ENCODE measurements around the gene CSH1.
A peak's percentile ranks its signal among the peaks of the same experiment; 100 is the strongest.

The CSH1 gene

GRCh38 chr17:63940584-63940983 lies 44.2 kb upstream of the CSH1 start:
- no peak overlapping the region for H3K4me2 ChIP-seq (ENCODE audit: low read length, poor library complexity, severe bottlenecking)
- H2BK15ac ChIP-seq (ENCODE audit: low read depth, poor library complexity, severe bottlenecking): no peak overlapping the region
- peaks cover 3% of the 10 kb centered on the region for H3K4me1 ChIP-seq (ENCODE audit: control insufficient read depth, insufficient read depth, low read depth, low read length)
- no peaks in the 10 kb centered on the region for H3K79me1 ChIP-seq (replicated peaks; ENCODE audit: low read length, poor library complexity, severe bottlenecking)
- no peak overlapping the region for H3K9ac ChIP-seq (ENCODE audit: low read length)
- H3K14ac ChIP-seq (ENCODE audit: low read length in 2 of 2): no peak overlapping the region
- no peak overlapping the region for H2BK12ac ChIP-seq (ENCODE audit: low read length in 2 of 2)
- H2AK5ac ChIP-seq (ENCODE audit: low read length, severe bottlenecking): no peak overlapping the region
- no peak overlapping the region for H3K4ac ChIP-seq (ENCODE audit: low read depth in 1 of 2, low read length in 2 of 2)
- H3K9me3 ChIP-seq (ENCODE audit: control insufficient read depth, low read length): no peaks in the 10 kb centered on the region
- H2BK120ac ChIP-seq (ENCODE audit: low read depth, low read length): no peak overlapping the region
- no peak overlapping the region for H3K4me3 ChIP-seq (ENCODE audit: insufficient read depth in 1 of 2, low read depth in 1 of 2, low read length in 2 of 2)
- H3K18ac ChIP-seq (ENCODE audit: low read depth in 1 of 2, low read length in 2 of 2): no peak overlapping the region
- H3K27me3 ChIP-seq (ENCODE audit: control insufficient read depth in 1 of 2, insufficient read depth in 1 of 2, low read length in 2 of 2): peaks cover under 1 to 31% of the 10 kb centered on the region in 2 experiments
- no peak overlapping the region for H2AFZ ChIP-seq (ENCODE audit: low read depth, low read length)
- H4K91ac ChIP-seq (ENCODE audit: low read length): no peak overlapping the region
- no peak overlapping the region for H4K8ac ChIP-seq (ENCODE audit: low read length)
- no peak for DNase-seq
- no peaks in the 10 kb centered on the region for H3K36me3 ChIP-seq (ENCODE audit: control insufficient read depth in 1 of 2, insufficient read depth in 2 of 2, low read depth in 1 of 2, low read length in 2 of 2)
- H2BK5ac ChIP-seq (ENCODE audit: low read depth, low read length, poor library complexity, severe bottlenecking): no peak overlapping the region
- WGBS: 91% methylated on average over 14 of the region's 14 CpGs
- no peak overlapping the region for H3K27ac ChIP-seq (ENCODE audit: low read length, poor library complexity, severe bottlenecking)
- no peak overlapping the region for H3K23ac ChIP-seq (ENCODE audit: low read length in 2 of 2)

GRCh38 chr17:63939884-63940283 lies 43.5 kb upstream of the CSH1 start:
- H2AFZ ChIP-seq (ENCODE audit: low read depth, low read length): no peak overlapping the region
- H3K27me3 ChIP-seq (ENCODE audit: control insufficient read depth in 1 of 2, insufficient read depth in 1 of 2, low read length in 2 of 2): peaks cover 6 to 37% of the 10 kb centered on the region in 2 experiments
- no peak overlapping the region for H3K4me2 ChIP-seq (ENCODE audit: low read length, poor library complexity, severe bottlenecking)
- no peak overlapping the region for H3K4me3 ChIP-seq (ENCODE audit: insufficient read depth in 1 of 2, low read depth in 1 of 2, low read length in 2 of 2)
- H3K36me3 ChIP-seq (ENCODE audit: control insufficient read depth in 1 of 2, insufficient read depth in 2 of 2, low read depth in 1 of 2, low read length in 2 of 2): no peaks in the 10 kb centered on the region
- H3K23ac ChIP-seq (ENCODE audit: low read length in 2 of 2): no peak overlapping the region
- H3K14ac ChIP-seq (ENCODE audit: low read length in 2 of 2): no peak overlapping the region
- no peak overlapping the region for H2BK120ac ChIP-seq (ENCODE audit: low read depth, low read length)
- H4K8ac ChIP-seq (ENCODE audit: low read length): no peak overlapping the region
- H2AK5ac ChIP-seq (ENCODE audit: low read length, severe bottlenecking): no peak overlapping the region
- H2BK5ac ChIP-seq (ENCODE audit: low read depth, low read length, poor library complexity, severe bottlenecking): no peak overlapping the region
- H4K91ac ChIP-seq (ENCODE audit: low read length): no peak overlapping the region
- no peaks in the 10 kb centered on the region for H3K79me1 ChIP-seq (replicated peaks; ENCODE audit: low read length, poor library complexity, severe bottlenecking)
- H3K9me3 ChIP-seq (ENCODE audit: control insufficient read depth, low read length): no peaks in the 10 kb centered on the region
- no peak for DNase-seq
- no peak overlapping the region for H2BK12ac ChIP-seq (ENCODE audit: low read length in 2 of 2)
- no peaks in the 10 kb centered on the region for H3K4me1 ChIP-seq (ENCODE audit: control insufficient read depth, insufficient read depth, low read depth, low read length)
- H3K4ac ChIP-seq (ENCODE audit: low read depth in 1 of 2, low read length in 2 of 2): no peak overlapping the region
- 67% methylated on average over 5 of the region's 6 CpGs for WGBS
- no peak overlapping the region for H3K9ac ChIP-seq (ENCODE audit: low read length)
- no peak overlapping the region for H3K18ac ChIP-seq (ENCODE audit: low read depth in 1 of 2, low read length in 2 of 2)
- H3K27ac ChIP-seq (ENCODE audit: low read length, poor library complexity, severe bottlenecking): no peak overlapping the region
- no peak overlapping the region for H2BK15ac ChIP-seq (ENCODE audit: low read depth, poor library complexity, severe bottlenecking)

GRCh38 chr17:63939401-63939800 lies 43.0 kb upstream of the CSH1 start:
- no peak overlapping the region for H3K9ac ChIP-seq (ENCODE audit: low read length)
- no peak overlapping the region for H3K23ac ChIP-seq (ENCODE audit: low read length in 2 of 2)
- no peak overlapping the region for H2BK12ac ChIP-seq (ENCODE audit: low read length in 2 of 2)
- no peak overlapping the region for H3K27ac ChIP-seq (ENCODE audit: low read length, poor library complexity, severe bottlenecking)
- DNase-seq: no peak
- peaks cover 11 to 37% of the 10 kb centered on the region in 2 experiments for H3K27me3 ChIP-seq (ENCODE audit: control insufficient read depth in 1 of 2, insufficient read depth in 1 of 2, low read length in 2 of 2)
- 90% methylated on average over 9 of the region's 9 CpGs for WGBS
- no peak overlapping the region for H4K8ac ChIP-seq (ENCODE audit: low read length)
- H3K4ac ChIP-seq (ENCODE audit: low read depth in 1 of 2, low read length in 2 of 2): no peak overlapping the region
- H2AK5ac ChIP-seq (ENCODE audit: low read length, severe bottlenecking): no peak overlapping the region
- H2BK15ac ChIP-seq (ENCODE audit: low read depth, poor library complexity, severe bottlenecking): no peak overlapping the region
- H4K91ac ChIP-seq (ENCODE audit: low read length): no peak overlapping the region
- no peak overlapping the region for H2BK120ac ChIP-seq (ENCODE audit: low read depth, low read length)
- H3K36me3 ChIP-seq (ENCODE audit: control insufficient read depth in 1 of 2, insufficient read depth in 2 of 2, low read depth in 1 of 2, low read length in 2 of 2): no peaks in the 10 kb centered on the region
- no peak overlapping the region for H2BK5ac ChIP-seq (ENCODE audit: low read depth, low read length, poor library complexity, severe bottlenecking)
- no peak overlapping the region for H3K4me2 ChIP-seq (ENCODE audit: low read length, poor library complexity, severe bottlenecking)
- H3K14ac ChIP-seq (ENCODE audit: low read length in 2 of 2): peak overlapping the region in 1 of 2 experiments; percentile 18
- H3K4me1 ChIP-seq (ENCODE audit: control insufficient read depth, insufficient read depth, low read depth, low read length): no peaks in the 10 kb centered on the region
- H3K9me3 ChIP-seq (ENCODE audit: control insufficient read depth, low read length): no peaks in the 10 kb centered on the region
- no peak overlapping the region for H2AFZ ChIP-seq (ENCODE audit: low read depth, low read length)
- H3K18ac ChIP-seq (ENCODE audit: low read depth in 1 of 2, low read length in 2 of 2): no peak overlapping the region
- no peak overlapping the region for H3K4me3 ChIP-seq (ENCODE audit: insufficient read depth in 1 of 2, low read depth in 1 of 2, low read length in 2 of 2)
- H3K79me1 ChIP-seq (replicated peaks; ENCODE audit: low read length, poor library complexity, severe bottlenecking): no peaks in the 10 kb centered on the region

GRCh38 chr17:63937920-63938319 lies 41.5 kb upstream of the CSH1 start:
- Histone ChIP-seq H2AFZ (ENCODE audit: low read depth, low read length) (no peak overlapping the region), H3K18ac (ENCODE audit: low read depth in 1 of 2, low read length in 2 of 2) (no peak overlapping the region), H3K4me3 (ENCODE audit: insufficient read depth in 1 of 2, low read depth in 1 of 2, low read length in 2 of 2) (no peak overlapping the region), H3K79me1 (replicated peaks; ENCODE audit: low read length, poor library complexity, severe bottlenecking) (no peaks in the 10 kb centered on the region), H3K9me3 (ENCODE audit: control insufficient read depth, low read length) (no peaks in the 10 kb centered on the region), H3K4ac (ENCODE audit: low read depth in 1 of 2, low read length in 2 of 2) (no peak overlapping the region), H2BK15ac (ENCODE audit: low read depth, poor library complexity, severe bottlenecking) (no peak overlapping the region), H3K36me3 (ENCODE audit: control insufficient read depth in 1 of 2, insufficient read depth in 2 of 2, low read depth in 1 of 2, low read length in 2 of 2) (no peaks in the 10 kb centered on the region), H3K14ac (ENCODE audit: low read length in 2 of 2) (no peak overlapping the region), H2BK5ac (ENCODE audit: low read depth, low read length, poor library complexity, severe bottlenecking) (no peak overlapping the region), H2AK5ac (ENCODE audit: low read length, severe bottlenecking) (no peak overlapping the region), H3K9ac (ENCODE audit: low read length) (no peak overlapping the region), H4K8ac (ENCODE audit: low read length) (no peak overlapping the region), H2BK12ac (ENCODE audit: low read length in 2 of 2) (no peak overlapping the region), H3K4me1 (ENCODE audit: control insufficient read depth, insufficient read depth, low read depth, low read length) (no peaks in the 10 kb centered on the region), H4K91ac (ENCODE audit: low read length) (no peak overlapping the region), H3K23ac (ENCODE audit: low read length in 2 of 2) (no peak overlapping the region), H2BK120ac (ENCODE audit: low read depth, low read length) (no peak overlapping the region), H3K27ac (ENCODE audit: low read length, poor library complexity, severe bottlenecking) (no peak overlapping the region), H3K4me2 (ENCODE audit: low read length, poor library complexity, severe bottlenecking) (no peak overlapping the region), H3K27me3 (ENCODE audit: control insufficient read depth in 1 of 2, insufficient read depth in 1 of 2, low read length in 2 of 2) (peaks cover 11 to 43% of the 10 kb centered on the region in 2 experiments)
- DNase-seq: no peak
- WGBS: 88% methylated on average over 4 of the region's 4 CpGs
